B cell (primary cell): ENCODE results near the gene CACNB4. TPM values are rescaled to one million over a fixed set of nuclear protein-coding genes. Genes with fewer than 3 reads are reported as not detected.

Experiments
- ATAC-seq: fragments of 200-7000 bp; cut with Tn5 transposase; one replicate; pipeline ENCODE4 v1.10.0; 2021; ENCODE audit warnings: low read depth, mild to moderate bottlenecking, moderate number of reproducible peaks, moderate library complexity
- CTCF ChIA-PET: fragments of 350-600 bp; sonication (Branson Sonifier 250); formaldehyde crosslinking; loops from one replicate; lab custom pipeline; 2021; ENCODE audit warnings: antibody characterized with exemption, inconsistent platforms; lab: Charles Lee
- POLR2A ChIA-PET: fragments of 350-600 bp; sonication (Branson Sonifier 250); formaldehyde crosslinking; loops from one replicate; lab custom pipeline; 2021; ENCODE audit warnings: antibody characterized with exemption; lab: Charles Lee
- DNase-seq: peaks from one replicate; pipeline ENCODE4 v3.0.0; 2013
- H2AFZ ChIP-seq: 2 replicates; pipeline ENCODE4 v1.6.1; 2012; ENCODE audit warnings: mild to moderate bottlenecking, low read depth, low read length; ENCODE audit not compliant: insufficient read depth, poor library complexity, severe bottlenecking
- H3K27ac ChIP-seq, 2 donors: 1 replicate in 1 of 2; 2 replicates in 1 of 2; pipeline ENCODE4 v1.5.1; 2012 to 2013; ENCODE audit warnings: low read length in 2 of 2, mild to moderate bottlenecking in 2 of 2, moderate library complexity in 1 of 2
- H3K27me3 ChIP-seq, 4 experiments: fragments of 200-600 bp in 1 of 4; sonication (generic) in 1 of 4; replicated peaks in 1 of 4; 1 replicate in 2 of 4; 2 replicates in 2 of 4; pipeline versions ENCODE4 v1.6.1 to v1.7.0; 2013 to 2016; ENCODE audit warnings: low read length in 3 of 4, mild to moderate bottlenecking in 2 of 4, mixed read lengths in 1 of 4, moderate library complexity in 1 of 4; ENCODE audit not compliant: insufficient read depth in 4 of 4, control insufficient read depth in 3 of 4; ENCODE audit errors: control extremely low read depth in 1 of 4
- H3K36me3 ChIP-seq, 2 experiments: replicated peaks in 1 of 2; 1 replicate in 1 of 2; 2 replicates in 1 of 2; pipeline versions ENCODE4 v1.6.1 to v1.7.1; 2013; ENCODE audit warnings: low read length in 1 of 2; ENCODE audit not compliant: insufficient read depth in 2 of 2, control insufficient read depth in 1 of 2; ENCODE audit errors: control extremely low read depth in 1 of 2, extremely low read depth in 1 of 2
- H3K4me1 ChIP-seq, 2 donors: fragments of 200-600 bp in 1 of 2; sonication (generic) in 1 of 2; 1 replicate in 1 of 2; 2 replicates in 1 of 2; pipeline versions ENCODE4 v1.5.1 to v1.6.1; 2013 to 2017; ENCODE audit warnings: low read length in 2 of 2; ENCODE audit not compliant: control insufficient read depth in 2 of 2, insufficient read depth in 2 of 2
- H3K4me2 ChIP-seq: replicated peaks from 2 replicates; pipeline ENCODE3; 2012; ENCODE audit warnings: mild to moderate bottlenecking, low read depth, low read length; ENCODE audit not compliant: poor library complexity, severe bottlenecking
- H3K4me3 ChIP-seq, 5 experiments: fragments of 200-600 bp in 1 of 5; sonication (generic) in 1 of 5; 1 replicate in 3 of 5; 2 replicates in 2 of 5; pipeline versions ENCODE4 v1.5.1 to v1.7.0; 2011 to 2016; ENCODE audit warnings: low read length in 4 of 5, mild to moderate bottlenecking in 4 of 5, low read depth in 2 of 5, control low read depth in 1 of 5, moderate library complexity in 1 of 5; ENCODE audit not compliant: insufficient read depth in 1 of 5; ENCODE audit errors: control extremely low read depth in 1 of 5, extremely low read depth in 1 of 5
- H3K79me2 ChIP-seq: fragments of 200-600 bp; sonication (generic); one replicate; pipeline ENCODE4 v1.6.0; 2016; ENCODE audit warnings: low read length; ENCODE audit not compliant: control insufficient read depth, insufficient read depth
- H3K9ac ChIP-seq: fragments of 200-600 bp; sonication (generic); 2 replicates; pipeline ENCODE4 v1.6.1; 2017; ENCODE audit warnings: mild to moderate bottlenecking, low read length, moderate library complexity
- H3K9me3 ChIP-seq, 3 donors: one replicate each; pipeline versions ENCODE4 v1.6.1 to v1.7.1; 2013; ENCODE audit warnings: low read length in 2 of 3; ENCODE audit not compliant: control insufficient read depth in 2 of 3, insufficient read depth in 1 of 3; ENCODE audit errors: control extremely low read depth in 1 of 3
- H4K20me1 ChIP-seq: 2 replicates; pipeline ENCODE4 v1.6.0; 2012; ENCODE audit warnings: mild to moderate bottlenecking, low read length; ENCODE audit not compliant: insufficient read depth, control insufficient read depth, poor library complexity, severe bottlenecking
- H3K27ac Mint-ChIP-seq: one replicate; pipeline ENCODE4 v1.8.0; 2021; ENCODE audit warnings: mixed read lengths
- H3K27me3 Mint-ChIP-seq: one replicate; pipeline ENCODE4 v1.8.0; 2021; ENCODE audit warnings: mixed read lengths
- H3K4me1 Mint-ChIP-seq: one replicate; pipeline ENCODE4 v1.8.0; 2021; ENCODE audit warnings: mixed read lengths
- H3K4me3 Mint-ChIP-seq: one replicate; pipeline ENCODE4 v1.8.0; 2021; ENCODE audit warnings: mixed read lengths
- H3K9me3 Mint-ChIP-seq: one replicate; pipeline ENCODE4 v1.8.0; 2022; ENCODE audit warnings: mixed read lengths; ENCODE audit not compliant: insufficient read depth
- EZH2 ChIP-seq: IDR thresholded peaks from 2 replicates; pipeline ENCODE4 v1.6.1; 2012; ENCODE audit warnings: borderline replicate concordance, low read depth, mild to moderate bottlenecking, moderate library complexity, low read length; ENCODE audit not compliant: insufficient read depth, poor library complexity, severe bottlenecking
- WGBS: methylation state at CpG from one replicate; pipeline ENCODE4 v1.1.5; 2013; ENCODE audit warnings: missing lambda C conversion rate; ENCODE audit not compliant: insufficient coverage; 5-methylcytosine and 5-hydroxymethylcytosine counted together
- intact Hi-C: fragments of 100-400 bp; cut with micrococcal nuclease; formaldehyde crosslinking; loops from one replicate; pipeline ENCODE4 v1.10.0; 2022
- polyA plus RNA-seq: library from polyadenylated mRNA; depleted of rRNA; stranded (reverse); fragments of >200 nt; gene quantifications from 2 replicates; pipeline ENCODE4 v1.2.3, GENCODE V29; 2012
- total RNA-seq, 2 donors: library from RNA; stranded (reverse); fragments of 120-200 nt in 1 of 2; gene quantifications; 1 replicate in 1 of 2; 2 replicates in 1 of 2; pipeline versions ENCODE4 v1.2.3 to v1.2.4, GENCODE V29; 2013 to 2022
- TF ChIP-seq, protein P1 (sequence below): fragments of 200-600 bp; IDR thresholded peaks from one replicate; pipeline ENCODE4 v1.8.0; 2022; ENCODE audit warnings: antibody characterized with exemption, mild to moderate bottlenecking

Gene CACNB4
- total and polyA plus RNA-seq, 2 donors (not counting 1 experiment from before 2014, with no cell fraction given), result 0.12 to 1.4 TPM

DNA sequence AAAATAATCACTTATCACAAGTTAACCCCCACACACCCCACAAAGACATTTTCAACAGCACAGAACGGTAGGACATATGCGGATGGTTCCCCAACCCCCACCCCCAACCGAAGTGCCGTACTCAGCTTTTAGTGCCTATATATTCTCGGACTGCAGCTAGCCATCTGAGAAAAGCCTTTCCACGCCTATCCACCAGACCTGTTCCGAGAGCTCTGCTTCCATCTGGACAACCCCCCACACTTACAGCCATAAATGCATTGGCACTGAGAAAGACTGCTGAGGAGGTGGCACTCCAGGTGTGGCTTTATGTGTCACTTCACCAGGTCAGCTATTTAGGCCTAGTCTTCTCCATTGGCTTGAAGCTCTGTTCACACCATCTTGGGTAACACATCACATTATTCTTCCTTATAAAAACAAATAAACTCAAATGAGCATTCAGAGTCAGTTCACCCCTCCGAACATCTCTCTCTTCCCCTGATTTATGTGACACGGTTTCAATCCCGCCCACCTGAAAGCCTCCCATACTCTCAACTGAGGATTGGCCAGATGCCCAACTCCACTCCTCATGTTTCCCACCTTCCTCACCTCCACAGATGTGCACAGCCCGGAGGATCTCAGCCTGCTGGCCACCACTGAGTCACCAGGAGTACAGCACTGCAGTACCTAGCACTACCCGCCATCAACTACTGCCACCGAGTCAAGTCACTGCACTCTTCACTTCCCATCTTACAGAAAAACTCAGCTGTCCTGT lies 127.4 kb downstream of the CACNB4 start:
- Histone ChIP-seq H3K36me3 (no peaks in the 10 kb centered on the region), H3K27ac (no peak overlapping the region), H3K9ac (no peak overlapping the region), H4K20me1 (no peaks in the 10 kb centered on the region), H3K4me3 (no peak overlapping the region), H3K4me1 (no peaks in the 10 kb centered on the region), H2AFZ (no peak overlapping the region), H3K9me3 (no peaks in the 10 kb centered on the region), H3K4me2 (no peak overlapping the region), H3K79me2 (no peaks in the 10 kb centered on the region), H3K27me3 (no peaks in the 10 kb centered on the region)
- ATAC-seq (no peak), DNase-seq (no peak)
- ChIA-PET POLR2A (no interaction called here), CTCF (no interaction called here)
- intact Hi-C loops, result no loop called here
- Mint-ChIP-seq H3K4me3 (no peak overlapping the region), H3K27me3 (peaks cover 3% of the 10 kb centered on the region), H3K4me1 (peaks cover 1% of the 10 kb centered on the region), H3K9me3 (no peaks in the 10 kb centered on the region), H3K27ac (no peak overlapping the region)
- 97% methylated on average over 12 of the region's 13 CpGs for WGBS
- no peak for TF ChIP-seq EZH2
- TF ChIP-seq, protein P1, sequence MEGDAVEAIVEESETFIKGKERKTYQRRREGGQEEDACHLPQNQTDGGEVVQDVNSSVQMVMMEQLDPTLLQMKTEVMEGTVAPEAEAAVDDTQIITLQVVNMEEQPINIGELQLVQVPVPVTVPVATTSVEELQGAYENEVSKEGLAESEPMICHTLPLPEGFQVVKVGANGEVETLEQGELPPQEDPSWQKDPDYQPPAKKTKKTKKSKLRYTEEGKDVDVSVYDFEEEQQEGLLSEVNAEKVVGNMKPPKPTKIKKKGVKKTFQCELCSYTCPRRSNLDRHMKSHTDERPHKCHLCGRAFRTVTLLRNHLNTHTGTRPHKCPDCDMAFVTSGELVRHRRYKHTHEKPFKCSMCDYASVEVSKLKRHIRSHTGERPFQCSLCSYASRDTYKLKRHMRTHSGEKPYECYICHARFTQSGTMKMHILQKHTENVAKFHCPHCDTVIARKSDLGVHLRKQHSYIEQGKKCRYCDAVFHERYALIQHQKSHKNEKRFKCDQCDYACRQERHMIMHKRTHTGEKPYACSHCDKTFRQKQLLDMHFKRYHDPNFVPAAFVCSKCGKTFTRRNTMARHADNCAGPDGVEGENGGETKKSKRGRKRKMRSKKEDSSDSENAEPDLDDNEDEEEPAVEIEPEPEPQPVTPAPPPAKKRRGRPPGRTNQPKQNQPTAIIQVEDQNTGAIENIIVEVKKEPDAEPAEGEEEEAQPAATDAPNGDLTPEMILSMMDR, result no peak

DNA sequence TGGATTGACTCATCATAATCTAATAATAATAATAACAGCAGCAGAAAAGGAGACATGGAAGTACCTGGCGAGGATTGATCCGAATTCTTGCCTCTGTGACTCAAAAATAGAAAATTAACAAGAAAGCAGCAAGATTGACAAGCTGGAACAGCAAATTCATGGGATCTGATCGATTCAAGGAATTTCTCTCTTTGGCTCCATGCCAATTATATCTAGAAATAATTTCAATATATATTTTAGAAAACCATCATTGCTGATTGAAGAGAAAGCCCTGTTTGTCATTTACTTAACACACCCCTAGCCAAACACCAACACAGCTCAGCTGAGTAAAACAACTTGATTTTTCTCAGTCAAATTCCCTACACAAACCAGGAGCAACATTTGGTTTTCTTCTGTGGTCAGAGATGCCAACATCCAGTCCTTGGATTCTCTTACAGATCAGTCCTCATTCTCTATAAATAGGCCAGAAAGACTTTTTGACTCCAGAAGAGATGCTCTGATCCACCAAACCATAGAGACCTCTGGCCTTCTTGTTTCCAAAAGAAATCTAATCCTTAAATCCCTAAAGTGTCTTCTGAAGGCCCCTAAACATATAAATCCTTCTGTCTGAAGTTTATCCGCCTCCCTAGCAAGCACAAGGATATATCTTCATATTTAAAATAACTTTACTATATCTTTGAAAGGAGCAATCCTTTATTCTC lies 129.9 kb downstream of the CACNB4 start:
- H3K4me2 ChIP-seq, result no peak overlapping the region
- H3K27me3 ChIP-seq, result no peaks in the 10 kb centered on the region
- POLR2A ChIA-PET, result no interaction called here
- H3K27ac Mint-ChIP-seq, result no peak overlapping the region
- no peak overlapping the region for H3K9ac ChIP-seq
- no peak overlapping the region for H3K4me3 Mint-ChIP-seq
- H3K36me3 ChIP-seq, result no peaks in the 10 kb centered on the region
- no peak overlapping the region for H3K4me3 ChIP-seq
- DNase-seq (no peak), ATAC-seq (no peak)
- no peak overlapping the region for H3K27ac ChIP-seq
- peaks cover 3% of the 10 kb centered on the region for H3K27me3 Mint-ChIP-seq
- CTCF ChIA-PET, result interaction anchor here (0.5 to 1.2 kb wide), 3 partner anchors 11 to 16 kb away, joined by 3 to 6 read pairs (median 3); no protein-coding TSS in a partner anchor
- no peaks in the 10 kb centered on the region for H3K9me3 ChIP-seq
- H4K20me1 ChIP-seq, result no peaks in the 10 kb centered on the region
- H3K4me1 Mint-ChIP-seq, result peaks cover under 1% of the 10 kb centered on the region
- intact Hi-C loops, result no loop called here
- no peaks in the 10 kb centered on the region for H3K9me3 Mint-ChIP-seq
- H3K79me2 ChIP-seq, result no peaks in the 10 kb centered on the region
- no peak for TF ChIP-seq EZH2
- TF ChIP-seq, protein P1, result no peak
- H2AFZ ChIP-seq, result no peak overlapping the region
- WGBS, result 94% methylated on average over 2 of the region's 4 CpGs
- no peaks in the 10 kb centered on the region for H3K4me1 ChIP-seq
